Activated T-cell treated with anti-CD3 and anti-CD28 coated beads, Interleukin-2, amount 50 U/mL, for 24 hours (primary cell): ENCODE results near the gene GLRA3.

ENCODE experiments used
- DNase-seq: peaks from one replicate; pipeline ENCODE4 v3.0.0-alpha.2; 2020
- H3K27ac Mint-ChIP-seq: 2 replicates; pipeline ENCODE4 v1.8.0; 2020; ENCODE audit warnings: mild to moderate bottlenecking, mixed read lengths
- H3K27me3 Mint-ChIP-seq: 2 replicates; pipeline ENCODE4 v1.8.0; 2020; ENCODE audit warnings: mixed read lengths
- H3K36me3 Mint-ChIP-seq: 2 replicates; pipeline ENCODE4 v1.8.0; 2020; ENCODE audit warnings: low read depth, mixed read lengths
- H3K4me1 Mint-ChIP-seq: 2 replicates; pipeline ENCODE4 v1.8.0; 2020; ENCODE audit warnings: low read depth, mixed read lengths
- H3K4me3 Mint-ChIP-seq: 2 replicates; pipeline ENCODE4 v1.8.0; 2020; ENCODE audit warnings: mild to moderate bottlenecking, moderate library complexity, mixed read lengths
- H3K9me3 Mint-ChIP-seq: 2 replicates; pipeline ENCODE4 v1.8.0; 2020; ENCODE audit warnings: mixed read lengths

Gene GLRA3

DNA sequence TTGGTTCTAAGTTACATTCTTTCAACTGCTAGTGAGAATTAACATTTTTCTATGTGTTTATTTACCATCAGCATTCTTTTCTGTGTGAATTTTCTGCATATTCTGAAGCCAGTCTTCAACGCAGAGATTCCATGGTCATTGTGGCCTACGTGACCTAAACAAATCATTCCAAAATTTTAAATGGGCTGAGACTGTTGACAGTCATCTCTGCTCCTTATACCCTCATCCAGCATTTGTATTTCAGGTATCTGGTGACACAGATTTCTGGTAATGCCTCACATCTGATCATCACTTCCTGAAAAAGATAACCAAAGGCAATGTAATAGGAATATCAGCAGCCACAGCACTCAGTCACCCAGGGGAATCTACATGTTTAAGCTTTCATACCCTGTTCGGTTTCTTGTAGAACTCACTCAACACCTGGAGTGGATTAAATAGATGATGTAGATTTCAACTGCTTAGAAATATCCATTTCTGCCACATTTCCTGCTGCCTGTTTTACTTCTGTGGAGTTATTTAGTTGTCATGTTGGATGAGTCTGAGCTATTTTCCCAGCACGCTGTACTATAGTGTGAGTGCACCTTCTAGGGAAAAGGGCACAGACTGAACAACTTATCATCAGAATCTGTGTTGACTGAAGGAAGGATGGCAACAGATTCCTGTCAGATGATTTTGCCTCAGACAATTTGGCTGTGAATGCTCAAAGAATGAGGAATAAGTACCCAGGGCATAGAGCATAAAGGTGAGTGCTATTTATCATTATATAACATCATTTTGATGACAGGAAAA, 233.7 kb downstream of the GLRA3 start:
- Mint-ChIP-seq H3K4me3 (no peak overlapping the region), H3K9me3 (peaks cover 8% of the 10 kb centered on the region), H3K27me3 (no peaks in the 10 kb centered on the region), H3K4me1 (peaks cover 15% of the 10 kb centered on the region), H3K27ac (no peak overlapping the region), H3K36me3 (no peaks in the 10 kb centered on the region)
- DNase-seq = no peak

DNA sequence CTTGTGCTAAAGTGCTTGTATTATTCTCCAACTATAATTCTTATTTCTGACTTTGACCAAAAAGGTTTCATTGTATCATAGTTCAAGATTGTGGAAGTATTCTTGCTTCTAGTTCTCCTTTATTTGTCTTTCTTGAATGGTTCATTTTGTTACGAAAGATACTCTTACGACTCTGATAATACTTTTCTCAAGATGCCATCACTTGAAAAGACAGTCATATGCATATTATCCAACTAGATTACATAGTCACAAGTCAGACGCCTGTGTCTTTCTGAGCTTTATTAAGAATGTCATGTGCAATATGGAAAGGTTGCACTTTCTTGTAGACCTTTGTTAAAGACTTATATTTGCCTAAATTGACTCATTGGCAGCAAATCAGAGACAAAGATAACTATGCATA, 235.3 kb downstream of the GLRA3 start:
- Mint-ChIP-seq H3K9me3 (peaks cover 7% of the 10 kb centered on the region), H3K27me3 (no peaks in the 10 kb centered on the region), H3K4me3 (no peak overlapping the region), H3K36me3 (no peaks in the 10 kb centered on the region), H3K27ac (no peak overlapping the region), H3K4me1 (peaks cover 15% of the 10 kb centered on the region)
- no peak for DNase-seq

DNA sequence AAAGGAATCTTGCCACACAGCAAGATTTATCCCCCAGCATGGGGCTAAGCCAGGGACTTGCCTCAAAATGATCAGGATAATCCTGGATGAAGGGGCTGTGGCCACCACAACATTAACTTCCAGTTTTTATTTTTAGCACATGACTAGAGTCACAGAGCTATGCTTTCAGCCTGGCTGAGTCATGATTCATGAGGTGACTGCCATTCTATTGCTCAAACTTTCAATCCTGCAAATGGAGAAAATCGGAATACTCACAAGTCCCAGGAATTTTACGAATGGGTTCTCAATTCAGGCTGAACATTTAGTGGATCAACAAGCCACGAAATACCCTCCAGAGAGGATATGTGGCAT, 236.1 kb downstream of the GLRA3 start:
- H3K27ac Mint-ChIP-seq = no peak overlapping the region
- no peaks in the 10 kb centered on the region for H3K27me3 Mint-ChIP-seq
- H3K4me3 Mint-ChIP-seq = no peak overlapping the region
- peaks cover 15% of the 10 kb centered on the region for H3K4me1 Mint-ChIP-seq
- no peaks in the 10 kb centered on the region for H3K36me3 Mint-ChIP-seq
- H3K9me3 Mint-ChIP-seq = peaks cover 4% of the 10 kb centered on the region
- no peak for DNase-seq

DNA sequence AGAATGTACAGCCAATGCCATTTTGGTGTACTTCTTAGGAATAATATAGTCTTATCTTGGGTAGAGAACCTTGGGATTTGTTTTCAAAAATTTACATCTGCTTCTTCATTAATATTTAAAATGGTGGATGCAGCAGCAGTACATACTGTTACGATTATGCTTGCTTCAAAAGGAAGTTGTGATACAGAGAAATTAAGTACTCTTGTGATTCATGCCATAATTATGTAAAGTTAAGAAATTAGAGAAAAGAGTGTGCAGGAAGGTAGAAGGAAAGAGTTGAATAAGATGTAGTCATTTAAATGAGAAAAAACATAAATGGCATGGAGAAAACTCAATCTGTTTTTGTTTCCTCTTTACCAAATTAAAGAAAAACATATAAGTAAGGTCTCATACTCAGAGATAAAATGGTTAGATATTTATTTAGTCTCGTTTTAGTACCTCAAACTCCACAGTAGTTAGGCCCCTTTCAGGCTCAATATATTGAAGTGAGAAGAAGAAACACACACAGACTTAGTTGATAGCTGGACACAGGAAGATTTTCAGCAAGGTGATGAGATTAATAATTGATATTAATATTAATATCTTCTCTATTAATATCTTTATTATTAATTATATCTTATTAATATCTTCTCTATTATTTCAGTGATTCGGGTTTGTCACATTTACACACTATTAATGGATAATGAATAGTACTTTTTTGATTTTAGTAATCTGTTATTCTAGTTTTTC, 236.6 kb downstream of the GLRA3 start:
- Mint-ChIP-seq H3K27ac (no peak overlapping the region), H3K4me3 (no peak overlapping the region), H3K36me3 (no peaks in the 10 kb centered on the region), H3K9me3 (peaks cover 6% of the 10 kb centered on the region), H3K27me3 (no peaks in the 10 kb centered on the region), H3K4me1 (peaks cover 15% of the 10 kb centered on the region)
- DNase-seq = no peak

DNA sequence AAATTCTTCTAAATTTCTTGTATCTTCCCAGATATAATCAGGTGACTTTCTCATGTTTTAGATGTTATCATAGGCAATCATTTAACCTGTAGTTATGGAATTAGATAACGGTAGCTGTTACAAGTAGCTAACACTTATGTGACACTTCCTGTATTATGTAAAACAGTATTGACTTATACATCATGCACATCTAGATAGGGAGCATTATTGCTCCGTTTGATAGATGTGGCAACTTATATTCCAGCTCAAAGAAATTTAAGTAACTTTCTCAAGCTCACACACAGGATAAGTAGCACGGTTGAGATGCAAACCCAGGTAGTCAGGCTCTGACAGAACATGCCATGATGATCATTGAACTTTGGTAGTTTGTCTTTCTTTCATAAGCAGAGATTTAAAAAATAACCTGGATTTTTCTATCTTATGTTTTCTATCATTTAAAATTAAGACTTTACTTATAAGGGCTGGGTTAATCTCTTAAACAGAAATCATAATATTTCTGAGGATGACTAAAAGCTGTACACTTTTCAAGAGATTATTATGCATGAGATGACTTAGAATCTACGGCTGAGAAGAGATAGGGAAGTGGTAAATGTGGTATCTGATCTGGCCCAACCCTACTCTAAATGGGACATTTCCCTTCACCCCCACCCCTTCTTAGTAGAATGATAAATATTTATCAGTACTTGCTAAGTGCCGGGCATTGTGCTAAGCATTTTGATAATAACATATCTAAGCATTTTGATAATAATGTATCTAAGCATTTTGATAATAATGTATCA, 237.6 kb downstream of the GLRA3 start:
- H3K9me3 Mint-ChIP-seq = peaks cover 6% of the 10 kb centered on the region
- DNase-seq = no peak
- peaks cover 15% of the 10 kb centered on the region for H3K4me1 Mint-ChIP-seq
- H3K4me3 Mint-ChIP-seq = no peak overlapping the region
- no peaks in the 10 kb centered on the region for H3K36me3 Mint-ChIP-seq
- no peaks in the 10 kb centered on the region for H3K27me3 Mint-ChIP-seq
- no peak overlapping the region for H3K27ac Mint-ChIP-seq

DNA sequence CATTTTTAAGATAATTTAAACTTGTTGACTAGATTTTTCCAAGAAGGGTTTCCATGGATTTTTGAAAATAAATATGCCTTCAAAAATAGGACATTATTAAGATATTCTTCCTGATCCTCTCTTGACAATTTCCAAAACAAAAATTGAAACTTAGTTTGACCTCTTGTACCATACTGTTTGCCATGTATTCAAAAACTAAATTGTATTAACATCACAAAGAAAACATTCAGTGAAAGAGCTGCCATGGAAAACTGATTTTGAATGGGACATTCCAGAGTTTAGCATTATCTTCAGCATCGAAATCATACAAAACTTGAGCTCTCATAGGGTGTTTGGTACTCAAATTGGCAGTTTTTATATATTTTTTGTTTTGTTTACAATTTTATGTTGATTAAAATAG, 238.7 kb downstream of the GLRA3 start:
- peaks cover 6% of the 10 kb centered on the region for H3K9me3 Mint-ChIP-seq
- H3K4me3 Mint-ChIP-seq = no peak overlapping the region
- no peaks in the 10 kb centered on the region for H3K27me3 Mint-ChIP-seq
- H3K36me3 Mint-ChIP-seq = no peaks in the 10 kb centered on the region
- DNase-seq = no peak
- H3K4me1 Mint-ChIP-seq = peaks cover 15% of the 10 kb centered on the region
- H3K27ac Mint-ChIP-seq = no peak overlapping the region
